ENCODE measurements around the gene DCBLD1.

Gene DCBLD1

DNA sequence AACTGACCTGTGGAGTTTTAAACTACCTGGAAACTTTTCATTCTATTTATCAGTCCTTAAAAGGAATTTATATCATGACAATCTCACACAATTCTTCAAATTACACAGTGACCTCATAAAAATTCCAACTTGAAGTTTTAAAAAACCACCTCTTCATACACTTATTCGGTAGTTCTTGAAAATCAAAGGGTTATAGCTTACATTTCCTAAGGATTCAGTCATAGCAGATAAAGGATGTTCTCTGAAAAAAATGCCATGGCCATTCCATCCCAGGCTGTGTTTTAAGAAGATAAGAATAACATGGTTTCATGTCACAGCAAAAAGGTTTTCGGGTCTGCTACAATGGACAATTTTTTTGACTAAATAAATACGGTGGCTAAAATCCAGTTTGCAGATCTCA, 78.7 kb downstream of the DCBLD1 start:
- DNase-seq, result no peak

DNA sequence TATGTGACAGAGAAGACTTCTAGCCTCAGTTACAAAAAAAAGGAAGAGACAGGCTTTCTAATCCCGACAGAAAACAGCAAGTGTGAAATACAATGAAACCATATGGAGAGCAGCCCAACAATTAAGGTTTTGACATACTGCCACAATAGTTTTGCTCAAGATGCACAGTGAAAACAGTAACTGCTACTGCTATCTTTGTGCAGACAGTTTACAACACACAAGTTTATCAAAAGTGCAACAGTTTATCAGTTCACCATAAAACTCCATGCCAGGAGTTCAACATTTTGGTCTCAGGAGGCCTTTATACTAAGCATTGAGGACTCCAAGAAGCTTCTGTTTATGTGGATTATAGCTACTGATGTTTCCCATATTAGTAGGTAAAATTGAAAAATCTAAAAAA, 82.2 kb downstream of the DCBLD1 start:
- no peak for DNase-seq

DNA sequence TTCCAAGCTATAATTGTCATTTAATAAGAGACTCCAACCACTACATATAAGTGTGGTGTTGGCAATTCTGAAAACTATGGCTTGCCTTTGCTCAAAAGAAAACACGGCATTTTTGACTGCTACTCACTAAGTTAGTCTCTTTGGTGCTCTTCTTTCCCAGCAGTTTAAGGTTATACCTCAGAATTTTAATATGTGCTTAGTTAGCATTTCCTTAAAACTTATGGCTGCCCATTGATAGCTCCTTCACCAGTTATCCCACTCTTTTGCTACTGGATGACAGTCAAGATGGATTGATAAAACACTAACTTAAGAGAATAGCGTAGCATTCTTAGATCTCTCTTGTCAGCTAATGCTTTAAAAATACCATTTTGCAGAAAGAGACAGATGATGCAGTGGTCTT, 85.8 kb downstream of the DCBLD1 start:
- DNase-seq, result no peak

DNA sequence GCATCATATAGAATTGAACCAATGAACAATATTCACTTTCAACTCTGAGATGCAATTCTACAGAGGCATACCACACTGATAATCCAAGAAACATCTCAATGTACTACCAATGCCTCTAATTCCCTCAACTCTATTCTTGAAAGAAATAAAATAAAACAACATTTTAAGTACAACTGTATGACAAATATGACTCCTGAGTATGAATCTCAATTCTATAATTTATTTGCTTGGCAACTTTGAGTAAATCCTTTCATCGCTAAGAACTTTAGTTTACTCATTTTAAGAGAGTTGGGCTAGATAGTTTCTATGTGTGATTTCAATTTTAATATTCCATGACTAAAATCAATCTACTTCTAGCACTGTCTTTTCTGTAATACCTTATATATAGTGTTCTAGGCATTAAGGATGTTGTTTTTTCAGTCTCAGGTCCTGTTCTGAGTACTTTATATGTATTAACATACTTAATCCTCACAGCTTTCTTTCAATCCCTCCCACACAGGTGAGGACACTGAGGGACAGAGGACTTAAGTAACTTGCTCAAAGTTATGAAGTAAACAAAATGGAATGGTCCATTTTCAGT, 86.4 kb downstream of the DCBLD1 start:
- no peak for DNase-seq

DNA sequence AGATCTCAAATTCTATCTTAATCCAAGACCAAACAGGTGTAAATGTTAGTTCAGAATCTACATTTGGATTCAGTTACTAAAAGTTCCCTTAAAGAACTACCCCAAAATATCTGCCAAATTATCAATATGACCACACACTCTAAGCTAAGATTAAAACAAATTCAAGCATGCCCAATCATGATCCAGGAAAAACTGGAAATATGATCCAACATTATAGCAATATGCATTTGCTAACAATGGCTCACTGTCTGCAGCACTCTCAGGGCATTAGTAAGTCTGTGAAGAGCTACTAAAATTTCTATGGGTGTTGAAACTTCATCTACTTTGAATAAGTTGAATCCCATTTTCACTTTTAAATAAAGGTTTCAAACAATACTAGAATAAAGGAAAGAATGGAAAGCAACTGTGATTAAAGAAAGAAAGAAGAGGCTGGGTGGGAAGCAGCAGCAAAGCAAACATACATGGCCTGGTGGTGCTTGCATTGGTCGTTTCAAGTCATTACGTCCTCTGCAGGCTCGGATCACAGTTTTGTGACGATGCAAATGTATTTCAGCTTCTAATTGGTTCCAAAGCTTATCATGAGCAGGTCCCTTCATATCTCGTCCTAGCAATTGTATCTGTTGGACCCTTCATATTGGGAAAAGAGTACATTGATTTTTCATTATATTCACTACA, 90.7 kb downstream of the DCBLD1 start:
- no peak for DNase-seq

DNA sequence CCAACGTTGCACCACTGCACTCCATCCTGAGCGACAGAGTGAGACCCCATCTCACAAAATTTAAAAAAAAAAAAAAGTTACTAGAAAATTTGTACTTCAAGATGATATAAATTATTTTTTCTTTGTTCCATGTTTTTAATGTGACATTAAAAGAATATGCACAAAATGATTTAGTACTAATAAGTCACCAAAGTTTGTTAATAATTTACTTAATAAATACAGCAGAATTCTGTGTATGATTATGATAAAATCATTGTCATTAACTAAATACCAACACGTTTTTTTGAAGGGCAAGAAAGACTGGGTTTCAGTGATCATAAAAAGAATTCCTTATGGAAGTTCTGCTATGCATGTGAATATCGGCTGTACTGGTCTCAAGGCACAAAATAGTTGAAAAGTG, 91.7 kb downstream of the DCBLD1 start:
- no peak for DNase-seq

DNA sequence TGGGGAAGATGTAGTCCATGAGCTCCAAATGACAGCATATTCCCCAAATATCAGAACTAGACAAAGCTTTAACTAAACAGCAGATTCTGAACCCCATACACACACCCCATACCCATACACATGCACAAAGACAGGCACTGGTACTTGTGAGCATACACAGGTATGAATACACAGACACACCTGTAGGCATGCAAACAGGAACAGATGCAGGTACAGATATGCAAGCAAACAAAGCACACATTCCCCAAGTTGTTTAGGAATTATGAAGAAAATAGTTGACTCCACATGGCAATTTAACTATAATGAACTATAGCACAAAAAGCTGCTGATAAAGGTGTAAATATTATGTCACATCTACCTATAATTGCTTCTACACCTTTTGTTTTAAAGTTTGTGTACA, 103.2 kb downstream of the DCBLD1 start:
- DNase-seq, result no peak

DNA sequence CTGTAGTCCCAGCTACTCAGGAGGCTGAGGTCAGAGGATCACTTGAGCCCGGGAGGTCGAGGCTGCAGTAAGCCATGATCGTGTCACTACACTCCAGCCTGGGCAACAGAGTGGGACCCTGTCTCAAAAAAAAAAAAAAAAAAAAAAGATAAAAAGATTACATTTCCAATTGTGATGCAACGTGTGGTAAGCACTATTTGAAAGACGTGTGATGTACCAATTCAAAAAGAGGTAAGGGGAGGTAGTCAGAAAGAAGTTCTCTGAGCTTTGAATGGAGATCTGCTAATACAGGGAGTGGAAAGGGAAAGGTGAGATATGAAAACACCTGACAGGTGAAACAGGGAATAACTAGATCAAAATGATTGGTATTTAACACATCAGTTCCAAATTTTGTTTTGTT, 108.0 kb downstream of the DCBLD1 start:
- DNase-seq, result no peak

DNA sequence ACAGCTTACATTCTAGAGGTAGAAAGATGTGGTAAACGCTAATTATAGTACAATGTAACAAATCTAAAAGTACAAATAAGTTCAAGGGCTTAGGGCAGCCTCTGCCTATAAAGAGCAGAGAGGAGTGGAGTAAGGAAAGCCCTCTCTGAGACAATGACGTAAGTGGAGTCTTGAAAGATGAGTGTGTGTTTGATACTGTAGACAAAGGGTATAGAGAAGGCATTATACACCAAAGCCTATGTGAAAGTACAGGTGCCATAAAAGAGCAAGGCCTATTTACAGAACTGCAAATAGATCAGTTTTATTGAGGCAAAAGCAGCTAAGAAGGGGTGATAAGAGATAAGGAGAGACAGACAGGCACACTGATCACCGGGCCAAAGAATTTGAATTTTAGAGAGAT, 108.9 kb downstream of the DCBLD1 start:
- DNase-seq, result no peak

DNA sequence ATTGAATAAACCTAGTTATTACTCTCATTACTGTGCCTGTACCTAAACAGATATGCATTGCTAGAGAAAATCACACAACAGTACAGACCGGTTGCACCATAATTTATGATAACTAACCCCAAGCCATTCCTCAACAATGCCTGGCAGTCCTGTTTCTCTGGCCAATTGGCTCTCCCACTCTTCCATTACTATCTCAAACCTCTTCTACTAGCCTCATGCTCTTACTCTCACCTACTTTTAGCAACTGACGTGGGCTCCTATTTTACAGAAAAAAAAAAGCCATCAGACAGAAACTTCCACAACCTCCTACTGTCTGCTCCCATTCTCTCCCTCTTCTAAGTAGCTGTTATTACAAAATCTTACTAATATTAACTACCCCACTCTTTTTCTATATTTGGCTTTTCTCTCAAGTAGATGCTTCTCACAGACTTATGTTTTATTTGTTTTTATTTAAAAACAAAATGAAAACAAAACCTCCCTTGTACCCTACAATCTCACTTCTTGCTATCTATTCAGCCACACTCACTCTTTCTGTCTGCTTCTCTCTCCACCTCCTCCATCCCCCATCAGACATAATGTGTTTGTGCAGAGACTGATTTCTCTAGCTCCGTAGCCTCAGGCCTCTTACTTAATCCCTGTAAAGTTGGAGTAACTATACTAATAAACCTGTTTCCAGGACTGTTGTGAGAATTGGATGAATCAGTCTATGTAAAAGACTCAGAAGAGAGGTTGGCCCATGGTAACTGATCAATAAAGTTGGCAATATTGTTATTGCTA, 110.7 kb downstream of the DCBLD1 start:
- DNase-seq, result no peak

DNA sequence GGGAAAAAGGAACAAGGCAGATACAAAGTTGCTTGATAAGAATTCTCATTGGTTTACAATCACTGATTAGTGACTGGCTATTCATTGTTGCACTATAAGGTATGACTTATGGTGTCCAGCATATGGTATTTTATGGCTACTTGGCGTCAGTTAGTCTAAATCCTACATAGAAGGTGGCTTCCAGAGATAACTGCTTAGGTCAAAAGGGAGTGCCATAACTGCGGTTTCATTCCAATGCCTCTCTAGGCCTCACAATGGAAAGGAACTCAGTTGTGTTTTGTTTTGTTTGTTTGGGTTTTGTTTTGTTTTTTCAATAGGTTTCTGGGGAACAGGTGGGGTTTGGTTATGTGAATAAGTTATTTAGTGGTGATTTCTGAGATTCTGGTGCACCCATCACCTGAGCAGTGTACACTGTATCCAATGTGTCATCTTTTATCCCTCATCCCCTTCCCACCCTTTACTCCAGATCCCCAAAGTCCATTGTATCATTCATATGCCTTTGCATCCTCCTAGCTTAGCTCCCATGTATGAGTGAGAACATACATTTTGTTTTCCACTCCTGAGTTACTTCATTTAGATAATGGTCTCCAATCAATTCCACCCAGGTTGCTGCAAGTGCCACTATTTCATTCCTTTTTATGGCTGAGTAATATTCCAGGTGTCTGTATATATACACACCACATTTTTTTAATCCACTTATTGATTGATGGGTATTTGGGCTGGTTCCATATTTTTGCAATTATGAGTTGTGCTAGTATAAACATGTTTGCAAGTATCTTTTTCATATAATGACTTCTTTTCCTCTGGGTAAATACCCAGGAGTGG, 112.8 kb downstream of the DCBLD1 start:
- DNase-seq, result no peak

DNA sequence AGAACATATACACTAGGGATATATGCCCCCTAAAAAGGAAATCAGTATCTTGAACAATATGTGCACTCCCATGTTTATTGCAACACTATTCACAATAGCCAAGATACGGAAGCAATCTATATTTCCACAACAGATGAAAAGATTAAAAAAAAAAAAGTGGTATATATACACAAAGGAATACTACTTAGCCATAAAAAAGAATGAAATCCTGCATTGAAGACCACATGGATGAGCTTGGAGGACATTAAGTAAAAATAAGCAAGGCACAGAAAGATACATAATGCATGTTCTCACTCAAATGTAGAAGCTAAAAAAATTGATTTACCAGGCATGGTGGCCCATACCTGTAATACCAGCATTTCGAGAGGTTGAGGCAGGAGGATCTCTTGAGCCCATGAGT, 115.3 kb downstream of the DCBLD1 start:
- no peak for DNase-seq

Measured in bone marrow (tissue), 2 donors.